ENCODE results near the gene CAMK2A. TPM values are rescaled to one million over a fixed set of nuclear protein-coding genes. Genes with fewer than 3 reads are reported as not detected.

Gene CAMK2A
- polyA plus RNA-seq, 1 of the 3 experiments (the other 2 are of a cell fraction), result 0.10 TPM

GRCh38 chr5:150243590-150243989, 46.0 kb downstream of the CAMK2A start (continued):
- no peak for TF ChIP-seq CTCF (IDR thresholded peaks at IDR 0.05)
- TF ChIP-seq TEAD4 (IDR thresholded peaks at IDR 0.05; ENCODE audit: borderline replicate concordance, insufficient read depth), result no peak
- TF ChIP-seq SIN3A (IDR thresholded peaks at IDR 0.05; ENCODE audit: borderline replicate concordance, low read depth, low read length), result no peak
- TF ChIP-seq IRF3 (IDR thresholded peaks at IDR 0.05; ENCODE audit: low read depth, low read length), result no peak
- TF ChIP-seq FOXJ3 (CRISPR knock-in tag; IDR thresholded peaks at IDR 0.05), result no peak
- no peak for TF ChIP-seq FOXM1 (IDR thresholded peaks at IDR 0.05; ENCODE audit: low read depth)
- TF ChIP-seq RFX5 (IDR thresholded peaks at IDR 0.05; ENCODE audit: low read length), result no peak

GRCh38 chr5:150242251-150242894, 47.2 kb downstream of the CAMK2A start:
- DNase-seq, result no peak
- Histone ChIP-seq H3K36me3 (replicated peaks in 1 of 2; ENCODE audit: control insufficient read depth in 1 of 2, insufficient read depth in 2 of 2, low read length in 1 of 2) (no peaks in the 10 kb centered on the region), H3F3A (replicated peaks; ENCODE audit: insufficient read depth) (no peaks in the 10 kb centered on the region), H3K4me3 (ENCODE audit: low read depth in 2 of 2, low read length in 1 of 2) (no peak overlapping the region), H3K4me1 (ENCODE audit: control insufficient read depth in 1 of 2, insufficient read depth in 2 of 2, low read depth in 1 of 2, low read length in 1 of 2) (peaks cover 0 to 19% of the 10 kb centered on the region in 2 experiments; a peak in 1 of 4 replicates), H3K4me2 (no peak overlapping the region), H3K79me2 (ENCODE audit: insufficient read depth) (no peaks in the 10 kb centered on the region), H3K9ac (no peak overlapping the region), H2AFZ (ENCODE audit: low read depth) (no peak overlapping the region), H3K9me2 (no peaks in the 10 kb centered on the region), H4K20me1 (ENCODE audit: insufficient read depth) (no peaks in the 10 kb centered on the region), H3K9me3 (no peaks in the 10 kb centered on the region), H3K27ac (ENCODE audit: low read depth in 2 of 2, low read length in 1 of 2) (no peak overlapping the region), H3K27me3 (ENCODE audit: insufficient read depth) (no peaks in the 10 kb centered on the region)
- ChIA-PET CTCF (no interaction called here), POLR2A (interaction anchor here (0.6 kb wide), 1 partner anchor 266 kb away, joined by 4 read pairs; no protein-coding TSS in a partner anchor)
- 84% methylated on average over 11 of the region's 11 CpGs for WGBS (ENCODE audit: low lambda C conversion rate)
- TF ChIP-seq USF2 (IDR thresholded peaks at IDR 0.05; ENCODE audit: borderline replicate concordance, low read depth, low read length) (no peak), TCF12 (IDR thresholded peaks at IDR 0.05) (no peak), RAD21 (IDR thresholded peaks at IDR 0.05; ENCODE audit: low read length) (no peak), JUND (IDR thresholded peaks at IDR 0.05) (no peak)
